ENCODE results near the gene ANKRD63.

GRCh38 chr15:40245666-40246450 lies 37.0 kb downstream of the ANKRD63 start:
- TF ChIP-seq, protein P1, sequence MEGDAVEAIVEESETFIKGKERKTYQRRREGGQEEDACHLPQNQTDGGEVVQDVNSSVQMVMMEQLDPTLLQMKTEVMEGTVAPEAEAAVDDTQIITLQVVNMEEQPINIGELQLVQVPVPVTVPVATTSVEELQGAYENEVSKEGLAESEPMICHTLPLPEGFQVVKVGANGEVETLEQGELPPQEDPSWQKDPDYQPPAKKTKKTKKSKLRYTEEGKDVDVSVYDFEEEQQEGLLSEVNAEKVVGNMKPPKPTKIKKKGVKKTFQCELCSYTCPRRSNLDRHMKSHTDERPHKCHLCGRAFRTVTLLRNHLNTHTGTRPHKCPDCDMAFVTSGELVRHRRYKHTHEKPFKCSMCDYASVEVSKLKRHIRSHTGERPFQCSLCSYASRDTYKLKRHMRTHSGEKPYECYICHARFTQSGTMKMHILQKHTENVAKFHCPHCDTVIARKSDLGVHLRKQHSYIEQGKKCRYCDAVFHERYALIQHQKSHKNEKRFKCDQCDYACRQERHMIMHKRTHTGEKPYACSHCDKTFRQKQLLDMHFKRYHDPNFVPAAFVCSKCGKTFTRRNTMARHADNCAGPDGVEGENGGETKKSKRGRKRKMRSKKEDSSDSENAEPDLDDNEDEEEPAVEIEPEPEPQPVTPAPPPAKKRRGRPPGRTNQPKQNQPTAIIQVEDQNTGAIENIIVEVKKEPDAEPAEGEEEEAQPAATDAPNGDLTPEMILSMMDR (IDR thresholded peaks at IDR 0.05; ENCODE audit: low read depth, low read length) = no peak
- TF ChIP-seq POLR2A (IDR thresholded peaks at IDR 0.05; ENCODE audit: extremely low read depth, insufficient read length) (no peak), MAX (IDR thresholded peaks at IDR 0.05; ENCODE audit: low read depth, low read length) (no peak), MYC (IDR thresholded peaks at IDR 0.05; ENCODE audit: low read depth, low read length) (no peak)

All from NB4 (cell line).